Suprapubic skin (tissue), 3 donors: ENCODE results near the gene CLEC9A.

ENCODE experiments used
- EP300 ChIP-seq: sonication (generic); formaldehyde crosslinking; IDR thresholded peaks from one replicate; pipeline ENCODE4 v1.6.1; 2017; ENCODE audit warnings: antibody characterized with exemption
- POLR2A ChIP-seq, 2 donors: fragments of 450-650 bp; IDR thresholded peaks; one replicate each; pipeline ENCODE4 v1.6.1; 2017; ENCODE audit warnings: antibody characterized with exemption in 2 of 2, mild to moderate bottlenecking in 2 of 2, moderate library complexity in 2 of 2
- TF ChIP-seq, protein P1 (sequence below), 2 donors: fragments of 200-600 bp in 1 of 2; fragments of 450-650 bp in 1 of 2; sonication (generic) in 1 of 2; IDR thresholded peaks; one replicate each; pipeline ENCODE4 v1.5.1; 2016 to 2019; ENCODE audit warnings: antibody characterized with exemption in 2 of 2, mild to moderate bottlenecking in 1 of 2, moderate library complexity in 1 of 2

- TF ChIP-seq POLR2A (IDR thresholded peaks at IDR 0.05) (no peak), EP300 (no peak)
- TF ChIP-seq, protein P1, sequence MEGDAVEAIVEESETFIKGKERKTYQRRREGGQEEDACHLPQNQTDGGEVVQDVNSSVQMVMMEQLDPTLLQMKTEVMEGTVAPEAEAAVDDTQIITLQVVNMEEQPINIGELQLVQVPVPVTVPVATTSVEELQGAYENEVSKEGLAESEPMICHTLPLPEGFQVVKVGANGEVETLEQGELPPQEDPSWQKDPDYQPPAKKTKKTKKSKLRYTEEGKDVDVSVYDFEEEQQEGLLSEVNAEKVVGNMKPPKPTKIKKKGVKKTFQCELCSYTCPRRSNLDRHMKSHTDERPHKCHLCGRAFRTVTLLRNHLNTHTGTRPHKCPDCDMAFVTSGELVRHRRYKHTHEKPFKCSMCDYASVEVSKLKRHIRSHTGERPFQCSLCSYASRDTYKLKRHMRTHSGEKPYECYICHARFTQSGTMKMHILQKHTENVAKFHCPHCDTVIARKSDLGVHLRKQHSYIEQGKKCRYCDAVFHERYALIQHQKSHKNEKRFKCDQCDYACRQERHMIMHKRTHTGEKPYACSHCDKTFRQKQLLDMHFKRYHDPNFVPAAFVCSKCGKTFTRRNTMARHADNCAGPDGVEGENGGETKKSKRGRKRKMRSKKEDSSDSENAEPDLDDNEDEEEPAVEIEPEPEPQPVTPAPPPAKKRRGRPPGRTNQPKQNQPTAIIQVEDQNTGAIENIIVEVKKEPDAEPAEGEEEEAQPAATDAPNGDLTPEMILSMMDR (IDR thresholded peaks at IDR 0.05), result no peak
Observed at GRCh38 chr12:10015450-10015849, 15.0 kb upstream of the CLEC9A start.
